HepG2 (cell line): ENCODE results near the gene PTPN2. TPM values are rescaled to one million over a fixed set of nuclear protein-coding genes. Genes with fewer than 3 reads are reported as not detected.

Source experiments
- ATAC-seq: fragments of 200-7000 bp; cut with Tn5 transposase; 3 replicates; pipeline ENCODE4 v1.9.1; 2020; ENCODE audit warnings: mild to moderate bottlenecking, moderate library complexity
- BruUV-seq: library from RNA; stranded (reverse); fragments of 400-500 nt; replicated peaks from 2 replicates; lab custom pipeline; 2021; lab: Mats Ljungman, UMichigan
- CTCF ChIA-PET: fragments of 300-600 bp; formaldehyde crosslinking; extraction: SDS; loops from one replicate; lab custom pipeline; 2021; ENCODE audit warnings: low total read pairs, inconsistent platforms, low intra/inter-chr PET ratio; lab: Yijun Ruan, JAX
- POLR2A ChIA-PET: fragments of 350-600 bp; sonication (Branson Sonifier 250); formaldehyde crosslinking; loops from one replicate; lab custom pipeline; 2020; ENCODE audit warnings: antibody characterized with exemption, inconsistent platforms; lab: Yijun Ruan, JAX
- DNase-seq: peaks from one replicate; pipeline ENCODE4 v3.0.0-alpha.2; 2015; ENCODE audit warnings: low spot score
- FAIRE-seq: peaks from 3 replicates; lab custom pipeline; 2011; peaks lifted over from hg19 to GRCh38; lab: Jason Lieb, UNC
- H2AFZ ChIP-seq: one replicate; pipeline ENCODE4 v1.6.1; 2011; ENCODE audit warnings: low read length, inconsistent platforms
- H3K27ac ChIP-seq: fragments of 300-600 bp; 3 replicates; pipeline ENCODE4 v1.8.0; 2011; ENCODE audit warnings: mixed run types, mild to moderate bottlenecking, mixed read lengths, low read length, inconsistent platforms; ENCODE audit not compliant: insufficient read depth; ENCODE audit errors: extremely low read length
- H3K27me3 ChIP-seq, 2 experiments: fragments of 200-600 bp in 1 of 2; 2 replicates in 1 of 2; 3 replicates in 1 of 2; pipeline versions ENCODE4 v1.6.0 to v1.8.0; 2011; ENCODE audit warnings: low read length in 2 of 2, mild to moderate bottlenecking in 2 of 2, moderate library complexity in 2 of 2, inconsistent platforms in 1 of 2; ENCODE audit not compliant: insufficient read depth in 2 of 2, control insufficient read depth in 1 of 2
- H3K36me3 ChIP-seq, 2 experiments: fragments of 200-600 bp in 1 of 2; replicated peaks in 1 of 2; 2 replicates in 1 of 2; 3 replicates in 1 of 2; pipeline versions ENCODE4 v1.5.1 to v1.8.0; 2011; ENCODE audit warnings: low read length in 2 of 2, inconsistent platforms in 1 of 2; ENCODE audit not compliant: insufficient read depth in 2 of 2, control insufficient read depth in 1 of 2
- H3K4me1 ChIP-seq: 2 replicates; pipeline ENCODE4 v1.5.1; 2012; ENCODE audit warnings: low read length, inconsistent platforms; ENCODE audit not compliant: insufficient read depth
- H3K4me2 ChIP-seq: 2 replicates; pipeline ENCODE4 v1.6.0; 2011; ENCODE audit warnings: low read depth, low read length, inconsistent platforms
- H3K4me3 ChIP-seq, 3 experiments: fragments of 200-600 bp in 1 of 3; sonication (generic), shearing (Covaris generic) in 1 of 3; replicated peaks in 1 of 3; 2 replicates each; pipeline ENCODE4 v1.5.1; 2011 to 2016; ENCODE audit warnings: low read length in 3 of 3, inconsistent platforms in 2 of 3, low read depth in 2 of 3, mild to moderate bottlenecking in 2 of 3, control low read depth in 1 of 3, mixed read lengths in 1 of 3; ENCODE audit not compliant: insufficient read depth in 1 of 3
- H3K79me2 ChIP-seq: one replicate; pipeline ENCODE4 v1.6.1; 2011; ENCODE audit warnings: low read length, inconsistent platforms; ENCODE audit not compliant: insufficient read depth
- H3K9ac ChIP-seq: 2 replicates; pipeline ENCODE4 v1.6.0; 2011; ENCODE audit warnings: mild to moderate bottlenecking, low read depth, low read length, inconsistent platforms; ENCODE audit not compliant: insufficient read depth
- H3K9me3 ChIP-seq: 2 replicates; pipeline ENCODE4 v1.5.1; 2012; ENCODE audit warnings: mild to moderate bottlenecking, low read length
- H4K20me1 ChIP-seq: 2 replicates; pipeline ENCODE4 v1.6.0; 2011; ENCODE audit warnings: inconsistent platforms, mild to moderate bottlenecking, low read length, moderate library complexity; ENCODE audit not compliant: insufficient read depth
- JDP2 ChIP-seq: sonication (generic); formaldehyde crosslinking; IDR thresholded peaks from 2 replicates; pipeline ENCODE4 v1.8.1; 2022; ENCODE audit warnings: missing genetic modification reagents, borderline replicate concordance
- MYC ChIP-seq: sonication (generic); formaldehyde crosslinking; IDR thresholded peaks from 2 replicates; pipeline ENCODE4 v1.9.0; 2021; ENCODE audit warnings: missing genetic modification reagents, borderline replicate concordance
- NR2F6 ChIP-seq, 2 experiments: IDR thresholded peaks; 2 replicates each; pipeline ENCODE4 v1.6.1; 2016; ENCODE audit warnings: antibody characterized with exemption in 1 of 2, mild to moderate bottlenecking in 1 of 2
- NR3C1 ChIP-seq: sonication (generic); formaldehyde crosslinking; IDR thresholded peaks from 2 replicates; pipeline ENCODE4 v1.4.0; 2020; ENCODE audit warnings: missing genetic modification reagents
- PHF20 ChIP-seq: sonication (generic); formaldehyde crosslinking; IDR thresholded peaks from 2 replicates; pipeline ENCODE4 v1.5.0; 2020; ENCODE audit warnings: mild to moderate bottlenecking, missing genetic modification reagents
- RARA ChIP-seq: IDR thresholded peaks from 2 replicates; pipeline ENCODE4 v1.6.1; 2016; ENCODE audit warnings: missing genetic modification reagents, missing compliant biosample characterization
- SAP130 ChIP-seq: IDR thresholded peaks from 2 replicates; pipeline ENCODE4 v1.6.1; 2016; ENCODE audit warnings: low read depth
- STAT5B ChIP-seq: sonication (generic); formaldehyde crosslinking; IDR thresholded peaks from 2 replicates; pipeline ENCODE4 v1.4.0; 2020; ENCODE audit warnings: missing genetic modification reagents
- TMF1 ChIP-seq: sonication (generic); formaldehyde crosslinking; IDR thresholded peaks from 2 replicates; pipeline ENCODE4 v1.8.1; 2022; ENCODE audit warnings: low read depth, missing genetic modification reagents
- U2AF1 ChIP-seq: fragments of 200-400 bp; formaldehyde crosslinking; optimal IDR thresholded peaks from 2 replicates; pipeline ENCODE3; 2017; ENCODE audit warnings: mild to moderate bottlenecking, low read depth, low read length
- ZBTB3 ChIP-seq: sonication (generic); formaldehyde crosslinking; IDR thresholded peaks from 2 replicates; pipeline ENCODE4 v1.4.0; 2020; ENCODE audit warnings: low read depth, mild to moderate bottlenecking, moderate library complexity, missing genetic modification reagents, borderline replicate concordance
- ZFY ChIP-seq: sonication (generic); formaldehyde crosslinking; IDR thresholded peaks from 2 replicates; pipeline ENCODE4 v1.4.0; 2020; ENCODE audit warnings: missing genetic modification reagents
- ZNF354B ChIP-seq: sonication (generic); formaldehyde crosslinking; IDR thresholded peaks from 2 replicates; pipeline ENCODE4 v1.8.0; 2022; ENCODE audit warnings: mild to moderate bottlenecking, missing genetic modification reagents
- ZNF549 ChIP-seq: sonication (generic); formaldehyde crosslinking; IDR thresholded peaks from 2 replicates; pipeline ENCODE4 v1.5.0; 2020; ENCODE audit warnings: missing genetic modification reagents
- WGBS: methylation state at CpG from one replicate; pipeline ENCODE4 v1.1.6; 2017; ENCODE audit warnings: low lambda C conversion rate; 5-methylcytosine and 5-hydroxymethylcytosine counted together
- in situ Hi-C: cut with HindIII; loops from 2 replicates; pipeline ENCODE4 v1.10.0; 2017; ENCODE audit warnings: low pct_unique_long_range_greater_than_20kb; ENCODE audit not compliant: extremely low pct_ligation_motif_present
- intact Hi-C: fragments of 100-400 bp; cut with micrococcal nuclease; formaldehyde crosslinking; loops from one replicate; pipeline ENCODE4 v1.10.0; 2022; ENCODE audit not compliant: unreplicated experiment
- polyA plus RNA-seq, 8 experiments: library from polyadenylated mRNA; depleted of rRNA in 3 of 8; stranded (reverse) in 7 of 8; unstranded in 1 of 8; fragments of >200 nt; fragmentation: Illumina TruSeq in 4 of 8; extraction: Trizol in 4 of 8; gene quantifications; 2 replicates each; pipeline versions ENCODE4 v1.2.1 to v1.2.3, GENCODE V29; 2011 to 2016; ENCODE audit warnings: low read depth in 4 of 8, missing spikeins in 1 of 8, mixed read lengths in 1 of 8; ENCODE audit not compliant: insufficient read depth in 1 of 8
- total RNA-seq, 5 experiments: library from RNA; depleted of rRNA; stranded (reverse); fragments of >200 nt; fragmentation: Illumina TruSeq; extraction: Trizol; gene quantifications; 2 replicates each; pipeline ENCODE4 v1.2.3, GENCODE V29; 2016; ENCODE audit warnings: low read depth in 1 of 5
- TF ChIP-seq, protein P1 (sequence below): IDR thresholded peaks from 2 replicates; pipeline ENCODE4 v1.6.1; 2016; ENCODE audit warnings: low read depth
- TF ChIP-seq, protein P2 (sequence below): sonication (generic); formaldehyde crosslinking; IDR thresholded peaks from 2 replicates; pipeline ENCODE4 v1.4.0; 2020; ENCODE audit warnings: missing genetic modification reagents
- TF ChIP-seq, protein P3 (sequence below): IDR thresholded peaks from 2 replicates; pipeline ENCODE4 v1.6.1; 2012; ENCODE audit warnings: inconsistent platforms
- TF ChIP-seq, protein P4 (sequence below): sonication (generic); formaldehyde crosslinking; IDR thresholded peaks from 2 replicates; pipeline ENCODE4 v1.4.0; 2020; ENCODE audit warnings: low read depth, mild to moderate bottlenecking, missing genetic modification reagents

Gene PTPN2
- total and polyA plus RNA-seq, 2 of the 13 experiments (the other 11 are each of a cell fraction or from before 2014, with no cell fraction given) = 24.9 to 41.5 TPM

DNA sequence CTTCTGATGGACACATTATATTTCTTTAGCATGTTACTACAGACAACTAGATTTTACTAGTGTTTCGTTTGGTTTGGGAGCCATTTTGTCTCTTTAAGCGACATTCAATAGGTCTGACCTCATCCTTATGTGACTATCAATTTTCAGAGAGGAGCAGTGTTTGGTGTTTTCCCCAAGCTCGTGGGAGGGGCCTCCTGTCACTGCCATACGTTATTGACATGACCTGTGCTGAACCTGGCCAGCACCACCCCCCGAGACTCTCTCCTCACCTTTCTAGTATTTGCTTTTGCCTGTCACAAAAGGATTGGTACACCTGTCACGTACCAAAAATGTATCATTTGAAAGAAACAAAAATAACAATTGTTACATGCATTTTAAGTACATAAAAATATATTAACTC lies 111.9 kb downstream of the PTPN2 start:
- no peaks in the 10 kb centered on the region for H3K79me2 ChIP-seq
- peaks cover 22% of the 10 kb centered on the region for H3K4me1 ChIP-seq
- ATAC-seq = no peak
- H3K4me3 ChIP-seq = no peak overlapping the region
- H2AFZ ChIP-seq = no peak overlapping the region
- H4K20me1 ChIP-seq = no peaks in the 10 kb centered on the region
- no peaks in the 10 kb centered on the region for H3K36me3 ChIP-seq
- H3K9ac ChIP-seq = no peak overlapping the region
- FAIRE-seq = no peak
- POLR2A ChIA-PET = no interaction called here
- WGBS = 42% methylated on average over 6 of the region's 6 CpGs
- DNase-seq = no peak
- H3K27ac ChIP-seq = no peak overlapping the region
- intact Hi-C loops = loop anchor here (2.0 kb wide), 1 partner anchor 17 kb away; no protein-coding TSS in a partner anchor
- in situ Hi-C loops = no loop called here
- no peaks in the 10 kb centered on the region for H3K27me3 ChIP-seq
- H3K9me3 ChIP-seq = no peaks in the 10 kb centered on the region
- BruUV-seq = no TSS peak
- CTCF ChIA-PET = no interaction called here
- H3K4me2 ChIP-seq = no peak overlapping the region
- TF ChIP-seq MYC (CRISPR knock-in tag) (no peak), JDP2 (CRISPR knock-in tag) (no peak), NR2F6 (IDR thresholded peaks at IDR 0.05) (peak; percentile 13; the same call in 1 of the 2 replicates), NR2F6 (CRISPR knock-in tag; IDR thresholded peaks at IDR 0.05) (no peak), U2AF1 (no peak), ZNF549 (no peak), SAP130 (0 out of 2 replicates have a peak, but pooled peaks have one; percentile 14), ZFY (CRISPR knock-in tag) (no peak), STAT5B (CRISPR knock-in tag) (no peak), RARA (CRISPR knock-in tag) (0 out of 2 replicates have a peak, but pooled peaks have one; percentile 11), TMF1 (CRISPR knock-in tag) (no peak), NR3C1 (CRISPR knock-in tag) (no peak), ZBTB3 (CRISPR knock-in tag) (no peak), PHF20 (CRISPR knock-in tag) (no peak), ZNF354B (CRISPR knock-in tag) (no peak)
- TF ChIP-seq, protein P1, sequence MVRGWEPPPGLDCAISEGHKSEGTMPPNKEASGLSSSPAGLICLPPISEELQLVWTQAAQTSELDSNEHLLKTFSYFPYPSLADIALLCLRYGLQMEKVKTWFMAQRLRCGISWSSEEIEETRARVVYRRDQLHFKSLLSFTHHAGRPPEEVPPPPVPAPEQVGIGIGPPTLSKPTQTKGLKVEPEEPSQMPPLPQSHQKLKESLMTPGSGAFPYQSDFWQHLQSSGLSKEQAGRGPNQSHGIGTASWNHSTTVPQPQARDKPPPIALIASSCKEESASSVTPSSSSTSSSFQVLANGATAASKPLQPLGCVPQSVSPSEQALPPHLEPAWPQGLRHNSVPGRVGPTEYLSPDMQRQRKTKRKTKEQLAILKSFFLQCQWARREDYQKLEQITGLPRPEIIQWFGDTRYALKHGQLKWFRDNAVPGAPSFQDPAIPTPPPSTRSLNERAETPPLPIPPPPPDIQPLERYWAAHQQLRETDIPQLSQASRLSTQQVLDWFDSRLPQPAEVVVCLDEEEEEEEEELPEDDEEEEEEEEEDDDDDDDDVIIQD = peak; percentile 24; the same call in 1 of the 2 replicates
- TF ChIP-seq, protein P2, sequence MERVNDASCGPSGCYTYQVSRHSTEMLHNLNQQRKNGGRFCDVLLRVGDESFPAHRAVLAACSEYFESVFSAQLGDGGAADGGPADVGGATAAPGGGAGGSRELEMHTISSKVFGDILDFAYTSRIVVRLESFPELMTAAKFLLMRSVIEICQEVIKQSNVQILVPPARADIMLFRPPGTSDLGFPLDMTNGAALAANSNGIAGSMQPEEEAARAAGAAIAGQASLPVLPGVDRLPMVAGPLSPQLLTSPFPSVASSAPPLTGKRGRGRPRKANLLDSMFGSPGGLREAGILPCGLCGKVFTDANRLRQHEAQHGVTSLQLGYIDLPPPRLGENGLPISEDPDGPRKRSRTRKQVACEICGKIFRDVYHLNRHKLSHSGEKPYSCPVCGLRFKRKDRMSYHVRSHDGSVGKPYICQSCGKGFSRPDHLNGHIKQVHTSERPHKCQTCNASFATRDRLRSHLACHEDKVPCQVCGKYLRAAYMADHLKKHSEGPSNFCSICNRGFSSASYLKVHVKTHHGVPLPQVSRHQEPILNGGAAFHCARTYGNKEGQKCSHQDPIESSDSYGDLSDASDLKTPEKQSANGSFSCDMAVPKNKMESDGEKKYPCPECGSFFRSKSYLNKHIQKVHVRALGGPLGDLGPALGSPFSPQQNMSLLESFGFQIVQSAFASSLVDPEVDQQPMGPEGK (CRISPR knock-in tag) = no peak
- TF ChIP-seq, protein P3, sequence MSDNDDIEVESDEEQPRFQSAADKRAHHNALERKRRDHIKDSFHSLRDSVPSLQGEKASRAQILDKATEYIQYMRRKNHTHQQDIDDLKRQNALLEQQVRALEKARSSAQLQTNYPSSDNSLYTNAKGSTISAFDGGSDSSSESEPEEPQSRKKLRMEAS = no peak
- TF ChIP-seq, protein P4, sequence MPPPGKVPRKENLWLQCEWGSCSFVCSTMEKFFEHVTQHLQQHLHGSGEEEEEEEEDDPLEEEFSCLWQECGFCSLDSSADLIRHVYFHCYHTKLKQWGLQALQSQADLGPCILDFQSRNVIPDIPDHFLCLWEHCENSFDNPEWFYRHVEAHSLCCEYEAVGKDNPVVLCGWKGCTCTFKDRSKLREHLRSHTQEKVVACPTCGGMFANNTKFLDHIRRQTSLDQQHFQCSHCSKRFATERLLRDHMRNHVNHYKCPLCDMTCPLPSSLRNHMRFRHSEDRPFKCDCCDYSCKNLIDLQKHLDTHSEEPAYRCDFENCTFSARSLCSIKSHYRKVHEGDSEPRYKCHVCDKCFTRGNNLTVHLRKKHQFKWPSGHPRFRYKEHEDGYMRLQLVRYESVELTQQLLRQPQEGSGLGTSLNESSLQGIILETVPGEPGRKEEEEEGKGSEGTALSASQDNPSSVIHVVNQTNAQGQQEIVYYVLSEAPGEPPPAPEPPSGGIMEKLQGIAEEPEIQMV (CRISPR knock-in tag) = no peak
